ENCODE results near the gene CDH23. TPM values are rescaled to one million over a fixed set of nuclear protein-coding genes. Genes with fewer than 3 reads are reported as not detected.

The CDH23 gene
- total RNA-seq, 1 experiment from 2014 or later, result 0.02 TPM

DNA sequence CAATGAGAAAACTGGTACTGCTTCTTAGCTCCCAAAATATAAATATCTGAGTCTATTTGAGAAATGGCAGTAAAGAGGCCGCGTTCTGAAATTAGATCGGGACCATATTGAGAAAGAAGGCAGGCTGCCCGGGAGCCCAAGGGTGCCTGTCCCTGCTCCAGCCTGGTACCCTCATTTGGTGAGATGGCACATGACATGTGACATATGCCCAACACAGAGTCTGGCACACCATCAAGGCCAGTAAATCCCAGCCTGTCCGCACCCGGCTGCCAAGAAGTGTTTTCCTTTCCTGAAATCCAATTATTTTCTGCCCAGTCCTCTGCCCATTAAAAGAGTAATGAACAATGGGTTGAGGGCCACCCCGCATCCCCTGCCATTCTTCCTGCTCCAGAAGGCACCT, 66.4 kb downstream of the CDH23 start:
- no peaks in the 10 kb centered on the region for H3K4me1 ChIP-seq
- no peak overlapping the region for H3K27ac ChIP-seq
- no peak overlapping the region for H3K4me3 ChIP-seq
- no peaks in the 10 kb centered on the region for H3K9me3 ChIP-seq (replicated peaks)
- no peak for DNase-seq
- H3K36me3 ChIP-seq, result no peaks in the 10 kb centered on the region
- no peaks in the 10 kb centered on the region for H3K27me3 ChIP-seq

DNA sequence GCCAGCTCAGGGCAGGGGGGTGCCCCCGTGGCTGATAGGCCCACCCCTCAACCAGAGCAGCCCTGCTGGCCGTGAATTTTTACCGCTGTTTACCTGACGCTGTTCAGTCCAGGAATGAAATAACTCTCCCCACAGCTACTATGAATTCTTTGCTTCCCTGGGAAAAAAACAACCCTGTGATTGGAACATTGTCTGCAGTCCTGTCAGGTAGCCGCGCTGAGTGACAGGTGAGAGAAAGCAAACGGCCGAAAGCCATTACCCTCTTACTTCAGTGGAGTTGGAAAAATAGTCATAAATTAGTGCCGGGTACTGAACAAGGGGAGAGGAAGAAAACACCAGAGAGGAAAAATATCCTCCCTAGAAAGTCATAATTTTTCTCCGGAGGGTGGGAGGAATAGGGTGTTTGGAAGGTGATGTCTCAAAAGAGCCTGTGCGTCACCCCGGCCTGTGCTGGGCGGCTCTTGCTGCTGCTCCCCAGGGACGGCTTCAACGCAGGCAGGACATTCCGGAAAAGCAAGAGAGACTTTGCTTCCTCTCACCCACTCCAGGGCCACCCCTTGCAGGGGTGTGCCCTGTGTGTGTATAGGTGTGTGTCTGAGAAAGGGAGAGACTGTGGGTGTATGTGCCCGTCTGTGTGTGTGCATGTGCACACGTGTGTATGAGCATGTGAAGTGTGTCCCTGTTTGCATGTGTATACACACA, 69.0 kb downstream of the CDH23 start:
- no peaks in the 10 kb centered on the region for H3K9me3 ChIP-seq (replicated peaks)
- H3K4me1 ChIP-seq, result no peaks in the 10 kb centered on the region
- H3K27me3 ChIP-seq, result no peaks in the 10 kb centered on the region
- H3K4me3 ChIP-seq, result no peak overlapping the region
- DNase-seq, result no peak
- no peak overlapping the region for H3K27ac ChIP-seq
- H3K36me3 ChIP-seq, result no peaks in the 10 kb centered on the region

DNA sequence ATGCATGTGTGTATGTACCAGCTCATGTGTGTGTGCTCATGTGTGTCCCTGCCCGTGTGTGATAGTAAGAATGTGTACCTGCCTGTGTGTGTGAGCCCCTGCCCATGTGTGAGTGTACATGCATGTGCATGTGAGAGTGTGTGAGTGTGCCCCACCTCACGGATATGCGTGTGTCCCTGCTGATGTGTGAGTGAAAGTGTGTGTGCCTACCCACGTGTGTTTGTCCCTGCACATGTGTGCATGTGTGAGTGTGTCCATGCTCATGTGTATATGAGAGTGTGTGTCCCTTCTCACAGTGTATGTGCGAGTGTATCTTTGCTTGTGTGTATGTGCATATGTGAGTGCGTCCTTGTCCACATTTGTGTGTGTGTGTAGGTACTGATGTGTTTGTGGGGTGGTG, 69.6 kb downstream of the CDH23 start:
- Histone ChIP-seq H3K9me3 (replicated peaks) (no peaks in the 10 kb centered on the region), H3K36me3 (no peaks in the 10 kb centered on the region), H3K27ac (no peak overlapping the region), H3K4me1 (no peaks in the 10 kb centered on the region), H3K27me3 (no peaks in the 10 kb centered on the region), H3K4me3 (no peak overlapping the region)
- no peak for DNase-seq

DNA sequence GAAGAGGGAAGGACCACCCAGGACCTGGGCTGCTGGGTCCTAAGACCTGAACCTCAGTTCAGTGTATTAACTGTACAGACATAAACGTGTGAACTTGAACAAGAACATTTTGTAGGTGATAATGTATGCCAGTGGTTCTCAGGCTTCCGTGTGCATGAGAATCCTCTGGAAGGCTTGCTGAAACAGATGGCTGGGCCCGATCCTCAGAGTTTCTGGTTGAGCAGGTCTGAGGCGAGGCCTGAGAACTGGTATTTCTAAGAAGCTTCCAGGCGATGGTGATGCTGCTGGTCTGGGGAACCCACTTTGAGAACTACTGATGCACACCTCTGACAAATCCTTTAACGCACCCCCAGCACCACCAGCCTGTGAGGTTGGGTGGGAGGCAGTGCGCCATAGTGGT, 70.4 kb downstream of the CDH23 start:
- H3K9me3 ChIP-seq (replicated peaks), result no peaks in the 10 kb centered on the region
- H3K36me3 ChIP-seq, result no peaks in the 10 kb centered on the region
- no peak overlapping the region for H3K4me3 ChIP-seq
- H3K4me1 ChIP-seq, result no peaks in the 10 kb centered on the region
- no peak for DNase-seq
- no peaks in the 10 kb centered on the region for H3K27me3 ChIP-seq
- H3K27ac ChIP-seq, result no peak overlapping the region

DNA sequence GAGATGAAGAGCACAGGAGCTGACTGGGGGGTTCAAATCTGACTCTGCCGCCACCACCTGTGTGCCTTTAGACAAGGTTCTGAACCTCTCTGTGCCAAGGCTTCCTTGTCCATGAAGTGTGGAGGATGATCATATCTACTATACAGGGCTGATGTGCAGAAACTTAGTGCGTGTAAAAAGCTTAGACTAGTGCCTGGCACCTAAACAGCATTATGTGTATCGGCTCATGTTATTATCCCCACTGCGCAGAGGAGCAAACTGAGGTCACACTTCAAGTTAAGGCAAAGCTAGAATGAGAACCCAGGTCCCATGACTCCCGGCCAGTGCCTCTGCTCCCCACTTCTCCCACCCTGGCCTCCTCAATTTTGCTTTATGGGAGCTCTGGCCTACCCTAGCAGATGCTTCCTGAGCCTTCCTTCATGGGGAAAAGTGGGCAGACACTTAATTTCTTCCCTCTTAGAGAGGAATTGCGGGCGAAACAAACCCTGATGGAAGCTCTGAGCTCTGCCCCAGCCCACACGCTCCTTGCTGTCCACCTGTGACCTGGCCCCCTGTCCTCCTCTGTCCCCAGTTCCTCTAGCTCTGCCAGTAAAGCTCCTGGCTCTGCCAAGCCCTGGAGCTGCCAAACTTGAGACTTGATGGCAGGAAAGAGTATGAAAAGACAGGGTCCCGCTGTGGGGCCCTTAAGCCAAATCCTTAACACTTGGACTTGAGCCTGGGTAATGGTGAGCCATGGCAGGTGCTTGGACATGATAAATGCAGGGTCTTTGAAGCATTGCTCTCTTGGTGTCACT, 71.0 kb downstream of the CDH23 start:
- no peak overlapping the region for H3K27ac ChIP-seq
- H3K4me3 ChIP-seq, result no peak overlapping the region
- no peak for DNase-seq
- no peaks in the 10 kb centered on the region for H3K27me3 ChIP-seq
- no peaks in the 10 kb centered on the region for H3K9me3 ChIP-seq (replicated peaks)
- no peaks in the 10 kb centered on the region for H3K36me3 ChIP-seq
- no peaks in the 10 kb centered on the region for H3K4me1 ChIP-seq

DNA sequence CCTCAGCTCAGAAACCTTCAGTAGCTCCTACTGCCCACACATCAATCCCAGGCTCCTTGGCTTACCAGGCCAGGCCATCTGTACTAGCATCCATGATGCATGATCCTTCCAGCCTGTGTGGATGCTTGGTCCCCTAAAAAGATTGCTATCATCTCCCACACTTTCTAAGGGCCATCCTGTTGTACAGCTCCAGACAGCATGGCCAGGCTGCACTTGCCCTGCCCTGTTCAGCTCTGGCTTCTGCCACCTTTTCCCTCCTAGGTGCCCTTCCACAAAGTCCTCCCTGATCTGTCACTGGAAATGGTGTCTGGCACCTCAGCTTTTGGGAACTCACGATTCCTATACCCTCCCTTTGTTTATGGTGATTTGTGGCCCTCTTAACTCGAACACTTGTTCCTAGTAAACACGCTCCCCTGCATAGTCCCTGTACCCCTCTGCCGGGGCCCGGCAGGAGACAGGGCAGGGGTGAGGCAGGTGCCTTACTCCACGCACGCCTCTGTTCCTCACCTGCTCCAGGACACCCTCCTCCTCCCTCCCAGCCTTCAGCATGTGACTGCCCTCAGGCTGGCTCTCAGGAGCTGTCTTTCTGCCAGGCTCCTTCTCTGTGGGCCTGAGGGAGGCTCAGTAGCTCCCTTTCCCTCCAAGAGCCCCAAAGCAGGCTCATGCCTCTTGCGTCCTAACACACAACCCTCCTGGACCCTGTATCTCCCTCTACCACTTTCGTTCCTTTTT, 71.8 kb downstream of the CDH23 start:
- no peak overlapping the region for H3K4me3 ChIP-seq
- DNase-seq, result no peak
- no peak overlapping the region for H3K27ac ChIP-seq
- no peaks in the 10 kb centered on the region for H3K27me3 ChIP-seq
- no peaks in the 10 kb centered on the region for H3K9me3 ChIP-seq (replicated peaks)
- no peaks in the 10 kb centered on the region for H3K4me1 ChIP-seq
- H3K36me3 ChIP-seq, result no peaks in the 10 kb centered on the region

DNA sequence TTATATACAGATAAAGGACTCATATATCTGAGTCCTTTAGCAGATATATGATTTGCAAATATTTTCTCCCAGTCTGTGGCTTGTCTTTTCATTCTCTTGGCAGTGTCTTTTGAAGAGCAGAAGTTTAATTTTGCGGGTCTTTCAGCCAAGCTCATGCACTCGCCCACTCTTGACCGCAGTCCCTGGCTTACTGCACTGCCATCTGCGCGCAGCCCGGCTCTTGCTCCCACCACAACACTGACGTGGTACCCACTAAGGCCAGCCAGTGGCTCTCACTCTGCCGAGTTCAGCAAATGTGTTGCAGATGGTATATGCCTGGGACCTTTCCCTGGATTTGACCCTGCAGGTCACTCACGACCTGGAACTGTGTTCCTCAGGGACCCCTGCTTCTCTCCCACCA, 74.3 kb downstream of the CDH23 start:
- H3K9me3 ChIP-seq (replicated peaks), result no peaks in the 10 kb centered on the region
- H3K36me3 ChIP-seq, result no peaks in the 10 kb centered on the region
- no peak for DNase-seq
- H3K27me3 ChIP-seq, result no peaks in the 10 kb centered on the region
- no peak overlapping the region for H3K27ac ChIP-seq
- no peaks in the 10 kb centered on the region for H3K4me1 ChIP-seq
- no peak overlapping the region for H3K4me3 ChIP-seq

DNA sequence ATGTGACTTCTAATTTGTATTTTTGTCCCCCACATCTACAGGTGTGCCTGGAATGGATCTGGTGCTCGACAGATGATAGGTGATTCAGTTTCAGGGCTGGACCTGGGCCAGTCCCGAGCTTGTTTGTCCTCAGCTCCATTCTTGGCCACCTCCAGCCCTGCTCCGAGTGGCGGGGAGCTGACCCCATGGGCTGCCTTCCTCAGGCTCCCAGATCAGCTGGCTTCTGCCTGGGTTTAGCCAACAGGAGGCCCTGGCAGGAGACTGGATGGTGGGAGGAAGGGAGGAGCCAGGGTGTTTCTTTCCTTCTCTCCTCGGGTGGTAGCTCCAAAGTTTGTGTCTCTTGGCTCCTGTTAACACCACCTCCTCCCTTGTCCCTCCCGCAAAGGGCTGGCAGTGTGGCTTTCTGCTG, 75.2 kb downstream of the CDH23 start:
- Histone ChIP-seq H3K36me3 (no peaks in the 10 kb centered on the region), H3K4me1 (no peaks in the 10 kb centered on the region), H3K27me3 (no peaks in the 10 kb centered on the region), H3K27ac (no peak overlapping the region), H3K9me3 (replicated peaks) (no peaks in the 10 kb centered on the region), H3K4me3 (no peak overlapping the region)
- no peak for DNase-seq

DNA sequence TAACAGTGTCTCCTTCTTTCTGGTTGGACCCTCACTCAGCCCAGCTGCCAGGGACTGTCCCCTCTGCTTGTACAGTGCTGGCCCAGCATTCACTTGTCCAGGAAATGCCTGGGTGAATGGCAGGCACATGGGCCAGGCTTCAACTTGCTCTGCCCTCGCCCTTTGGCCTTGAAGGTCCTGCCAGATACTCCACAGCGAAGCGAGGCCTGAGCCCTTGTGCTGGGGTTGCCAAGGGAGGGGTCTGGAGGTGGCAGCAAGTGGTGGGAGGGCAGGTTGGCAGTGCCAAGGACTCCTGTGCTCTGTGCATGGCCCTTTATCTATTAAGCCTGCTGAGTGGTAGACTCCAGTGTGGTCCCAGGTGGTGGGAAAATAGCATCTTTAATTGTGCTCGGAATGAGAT, 75.7 kb downstream of the CDH23 start:
- no peak overlapping the region for H3K4me3 ChIP-seq
- no peak for DNase-seq
- no peaks in the 10 kb centered on the region for H3K27me3 ChIP-seq
- H3K27ac ChIP-seq, result no peak overlapping the region
- H3K36me3 ChIP-seq, result no peaks in the 10 kb centered on the region
- no peaks in the 10 kb centered on the region for H3K4me1 ChIP-seq
- no peaks in the 10 kb centered on the region for H3K9me3 ChIP-seq (replicated peaks)

DNA sequence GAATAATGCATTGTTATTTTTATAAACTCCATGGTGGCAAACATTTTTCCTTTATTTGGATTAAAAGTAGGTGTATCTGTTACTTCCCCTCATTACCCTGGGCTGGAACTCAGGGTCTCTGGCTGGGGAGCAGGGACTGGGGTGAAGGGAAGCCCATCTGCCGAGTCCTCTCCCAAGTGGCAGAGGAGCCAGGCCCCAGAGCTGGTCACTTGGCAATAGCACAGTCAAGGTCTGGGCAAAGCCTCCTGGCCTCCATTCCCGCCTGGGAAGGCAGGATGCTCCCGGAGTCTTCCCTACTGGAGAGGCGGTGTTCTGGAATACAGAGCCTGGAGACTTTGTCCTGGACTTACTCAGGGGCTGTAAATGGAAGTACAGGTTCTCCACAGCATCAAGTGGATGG, 76.2 kb downstream of the CDH23 start:
- H3K4me1 ChIP-seq, result no peaks in the 10 kb centered on the region
- H3K36me3 ChIP-seq, result no peaks in the 10 kb centered on the region
- no peaks in the 10 kb centered on the region for H3K27me3 ChIP-seq
- H3K27ac ChIP-seq, result no peak overlapping the region
- no peaks in the 10 kb centered on the region for H3K9me3 ChIP-seq (replicated peaks)
- H3K4me3 ChIP-seq, result no peak overlapping the region
- DNase-seq, result no peak

DNA sequence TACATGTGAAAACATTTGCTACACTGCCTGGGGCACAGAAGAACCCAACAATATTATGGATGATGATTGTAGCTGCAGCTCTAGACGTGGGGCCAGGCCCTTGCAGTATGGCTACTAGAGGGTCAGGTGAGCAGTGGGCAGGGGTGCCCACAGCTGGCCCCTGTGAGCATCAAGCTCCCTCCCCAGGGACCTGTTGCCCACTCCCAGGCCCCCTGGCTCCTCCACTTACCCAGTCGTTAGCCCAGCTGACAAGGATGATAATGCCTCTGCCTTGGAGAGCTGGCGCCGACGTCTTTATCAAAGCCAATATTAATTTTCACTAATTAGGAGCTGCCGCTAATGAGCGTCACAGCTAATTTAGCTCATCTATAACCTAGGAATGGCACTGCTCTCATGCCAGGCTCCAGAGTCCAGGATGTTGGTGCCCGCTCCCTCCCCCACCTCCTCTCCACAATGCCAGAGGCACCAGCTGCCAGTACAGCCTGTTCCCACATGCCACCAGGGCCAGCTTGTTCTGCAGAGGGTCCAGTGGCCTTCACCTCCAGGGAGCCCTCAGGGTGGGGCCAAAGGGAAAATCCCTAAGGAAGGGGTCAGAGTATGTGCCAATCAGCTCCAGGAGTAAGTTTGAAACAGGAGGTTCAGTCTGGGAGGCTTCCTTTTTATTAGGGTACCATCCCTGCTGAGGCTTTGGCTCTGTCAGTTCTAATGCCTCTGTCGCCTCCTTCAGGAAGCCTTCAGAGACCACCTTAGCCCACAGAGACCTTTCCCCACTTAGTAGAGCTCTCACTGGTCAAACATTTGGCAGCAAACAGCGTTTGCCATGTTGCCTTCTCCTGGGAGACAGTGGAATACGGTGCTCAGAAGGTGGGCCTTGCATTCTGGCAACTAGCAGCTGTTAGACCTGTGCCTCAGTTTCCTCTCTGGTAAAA, 77.2 kb downstream of the CDH23 start:
- DNase-seq, result no peak
- no peak overlapping the region for H3K4me3 ChIP-seq
- no peak overlapping the region for H3K27ac ChIP-seq
- no peaks in the 10 kb centered on the region for H3K27me3 ChIP-seq
- H3K9me3 ChIP-seq (replicated peaks), result no peaks in the 10 kb centered on the region
- H3K4me1 ChIP-seq, result no peaks in the 10 kb centered on the region
- no peaks in the 10 kb centered on the region for H3K36me3 ChIP-seq

DNA sequence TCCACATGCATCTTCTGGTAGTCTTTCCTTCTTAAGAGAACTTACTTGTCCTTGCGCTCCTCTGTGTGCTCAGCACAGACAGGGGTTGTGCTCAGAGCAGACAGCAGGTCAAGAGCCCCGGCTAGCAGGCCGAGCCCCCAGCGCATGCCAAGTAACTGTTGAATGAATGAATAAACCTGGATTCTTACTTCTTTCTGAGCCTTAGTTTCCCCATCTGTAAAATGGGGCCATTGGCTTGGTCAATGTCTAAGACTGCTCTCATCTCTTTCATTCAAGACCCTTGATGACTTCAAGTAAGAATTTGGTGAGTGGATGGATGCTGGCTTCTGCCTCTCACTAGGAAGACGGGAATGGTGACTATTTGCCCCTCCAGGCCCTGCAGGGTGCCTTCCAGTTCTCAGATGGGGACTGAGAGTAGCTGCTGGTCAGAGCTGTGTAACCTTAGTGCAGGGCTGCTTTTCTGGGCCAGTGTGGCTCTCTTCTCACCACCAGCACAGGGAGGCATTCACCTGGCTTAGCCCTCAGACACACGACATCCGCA, 78.1 kb downstream of the CDH23 start:
- no peaks in the 10 kb centered on the region for H3K27me3 ChIP-seq
- no peak overlapping the region for H3K4me3 ChIP-seq
- no peaks in the 10 kb centered on the region for H3K9me3 ChIP-seq (replicated peaks)
- H3K27ac ChIP-seq, result no peak overlapping the region
- H3K4me1 ChIP-seq, result no peaks in the 10 kb centered on the region
- DNase-seq, result no peak
- no peaks in the 10 kb centered on the region for H3K36me3 ChIP-seq

DNA sequence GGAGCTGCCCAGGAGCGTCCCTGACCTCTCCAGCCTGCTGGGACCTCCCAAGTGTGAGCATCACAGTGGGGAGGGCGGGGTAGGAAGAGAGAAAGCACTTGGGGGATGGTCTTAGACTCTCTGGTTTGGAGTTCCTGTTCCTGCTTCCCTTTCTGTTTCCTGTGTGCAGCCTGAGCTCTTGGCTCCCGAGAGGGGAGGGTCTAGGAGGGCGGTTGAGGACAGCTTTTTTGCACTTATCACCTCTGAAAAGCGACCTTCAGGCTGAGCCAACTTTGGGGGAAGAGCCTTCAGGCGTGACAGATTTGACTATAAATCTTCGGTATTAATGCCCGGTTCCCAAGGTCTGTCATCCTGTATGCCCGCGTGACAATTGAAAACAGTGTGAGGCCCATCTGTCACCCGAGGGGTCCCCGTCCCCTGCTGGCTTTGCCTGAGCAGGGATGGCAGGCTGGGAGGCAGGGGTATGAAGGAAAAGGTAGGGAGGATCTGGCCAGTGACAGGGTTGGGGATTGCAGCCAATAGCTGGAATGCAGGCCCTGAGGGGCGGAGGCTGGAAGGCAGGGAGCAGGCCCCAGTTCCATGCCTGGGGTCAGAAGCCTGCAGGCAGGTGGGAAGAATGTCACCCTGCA, 78.6 kb downstream of the CDH23 start:
- Histone ChIP-seq H3K4me3 (no peak overlapping the region), H3K4me1 (no peaks in the 10 kb centered on the region), H3K9me3 (replicated peaks) (no peaks in the 10 kb centered on the region), H3K27ac (no peak overlapping the region), H3K36me3 (no peaks in the 10 kb centered on the region), H3K27me3 (no peaks in the 10 kb centered on the region)
- DNase-seq, result peak in 1 of 2 experiments; percentile 12
